GM18511 (cell line): ENCODE results near the gene TSSK2.

ENCODE experiments used
- ATAC-seq: cut with Tn5 transposase; IDR thresholded peaks from one replicate; pipeline ENCODE4 v1.9.1; 2021; ENCODE audit warnings: mild to moderate bottlenecking, moderate library complexity; ENCODE audit not compliant: unreplicated experiment

TSSK2 gene

DNA sequence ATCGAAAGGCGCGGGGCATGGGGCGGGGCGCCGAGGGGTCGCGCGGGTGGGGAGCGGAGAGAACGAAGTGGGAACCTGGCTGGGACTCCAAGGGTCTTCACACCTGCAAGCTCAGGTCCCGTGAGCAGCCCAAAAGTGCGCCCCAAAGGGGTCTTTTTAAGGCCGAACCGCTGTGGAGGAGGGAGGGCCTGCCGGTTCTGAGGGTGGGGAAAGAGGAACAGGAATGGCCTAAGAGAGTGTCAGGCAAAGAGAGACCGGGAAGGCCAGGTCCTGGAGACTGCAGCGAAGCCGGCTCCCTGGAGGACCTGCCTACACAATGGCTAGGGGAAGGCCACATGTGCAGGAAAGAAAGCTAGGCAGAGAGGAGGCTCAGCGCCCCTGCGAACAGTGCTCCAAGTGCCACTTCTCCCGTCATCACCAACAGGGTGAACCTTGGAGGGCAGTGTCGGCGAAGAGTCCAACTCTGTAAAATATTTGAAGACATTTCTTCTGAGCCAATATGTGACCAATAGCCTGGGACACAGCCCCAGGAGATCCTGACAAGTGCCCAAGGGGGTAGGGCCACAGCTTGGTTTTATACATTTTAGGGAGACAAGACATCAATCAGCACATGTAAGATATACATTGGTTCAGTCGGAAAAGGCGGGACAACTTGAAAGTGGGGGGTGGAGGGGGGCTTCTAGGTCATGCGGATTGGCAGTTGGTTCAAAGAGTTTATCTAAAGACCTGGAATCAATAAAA lies 8.2 kb upstream of the TSSK2 start:
- no peak for ATAC-seq

DNA sequence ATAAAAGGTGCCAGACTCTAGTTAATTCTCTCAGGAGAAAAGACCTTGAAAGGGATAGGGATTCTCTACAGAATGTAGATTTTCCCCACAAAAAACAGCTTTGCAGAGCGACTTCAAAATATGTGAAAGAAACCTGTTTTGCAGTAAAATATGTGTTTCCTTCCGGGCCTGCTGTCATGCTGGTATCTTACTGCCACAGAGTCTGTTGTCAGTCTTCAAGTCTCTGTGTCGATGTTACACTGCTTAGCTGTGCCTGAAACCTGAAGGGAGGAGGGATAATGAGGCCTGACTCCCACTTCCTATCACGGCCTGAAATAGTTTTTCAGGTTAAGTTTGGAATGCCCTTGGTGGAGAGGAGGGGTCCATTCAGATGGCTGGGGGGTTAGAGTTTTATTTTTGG lies 7.2 kb upstream of the TSSK2 start:
- no peak for ATAC-seq

DNA sequence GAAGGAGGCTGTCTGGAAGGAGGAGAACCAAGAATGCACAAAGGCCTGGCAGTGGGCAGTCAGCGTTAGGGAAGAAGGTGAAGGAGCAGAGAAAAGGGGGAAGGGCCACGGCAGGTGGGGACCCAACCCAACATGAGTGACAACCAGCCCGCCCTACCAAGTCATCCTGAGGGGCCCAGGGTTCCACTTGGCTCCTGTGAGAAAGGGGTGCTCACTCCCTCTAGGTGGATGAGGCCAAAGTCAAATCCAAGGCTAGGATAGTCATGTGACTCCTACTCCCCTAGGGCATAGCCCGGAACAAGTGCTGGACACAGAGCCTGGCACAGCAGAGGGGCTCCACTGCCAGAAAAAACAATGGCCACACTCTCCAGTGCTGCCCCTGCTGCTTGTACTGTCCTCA lies 6.7 kb upstream of the TSSK2 start:
- no peak for ATAC-seq

DNA sequence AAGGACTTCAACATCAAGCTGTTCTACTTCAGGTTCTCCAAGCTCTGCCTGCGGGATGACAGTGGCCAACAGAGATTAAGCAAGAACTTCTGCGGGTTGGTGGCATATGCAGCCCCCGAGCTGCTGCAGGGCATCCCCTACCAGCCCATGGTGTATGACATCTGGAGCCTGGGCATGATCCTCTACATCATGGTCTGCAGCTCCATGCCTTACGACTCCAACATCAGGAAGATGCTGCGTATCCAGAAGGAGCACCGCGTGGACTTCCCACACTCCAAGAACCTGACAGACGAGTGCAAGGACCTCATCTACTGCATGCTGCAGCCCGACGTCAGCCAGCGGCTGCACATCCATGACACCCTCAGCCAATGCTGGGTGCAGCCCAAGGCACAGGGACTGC lies 6.1 kb upstream of the TSSK2 start:
- no peak for ATAC-seq

DNA sequence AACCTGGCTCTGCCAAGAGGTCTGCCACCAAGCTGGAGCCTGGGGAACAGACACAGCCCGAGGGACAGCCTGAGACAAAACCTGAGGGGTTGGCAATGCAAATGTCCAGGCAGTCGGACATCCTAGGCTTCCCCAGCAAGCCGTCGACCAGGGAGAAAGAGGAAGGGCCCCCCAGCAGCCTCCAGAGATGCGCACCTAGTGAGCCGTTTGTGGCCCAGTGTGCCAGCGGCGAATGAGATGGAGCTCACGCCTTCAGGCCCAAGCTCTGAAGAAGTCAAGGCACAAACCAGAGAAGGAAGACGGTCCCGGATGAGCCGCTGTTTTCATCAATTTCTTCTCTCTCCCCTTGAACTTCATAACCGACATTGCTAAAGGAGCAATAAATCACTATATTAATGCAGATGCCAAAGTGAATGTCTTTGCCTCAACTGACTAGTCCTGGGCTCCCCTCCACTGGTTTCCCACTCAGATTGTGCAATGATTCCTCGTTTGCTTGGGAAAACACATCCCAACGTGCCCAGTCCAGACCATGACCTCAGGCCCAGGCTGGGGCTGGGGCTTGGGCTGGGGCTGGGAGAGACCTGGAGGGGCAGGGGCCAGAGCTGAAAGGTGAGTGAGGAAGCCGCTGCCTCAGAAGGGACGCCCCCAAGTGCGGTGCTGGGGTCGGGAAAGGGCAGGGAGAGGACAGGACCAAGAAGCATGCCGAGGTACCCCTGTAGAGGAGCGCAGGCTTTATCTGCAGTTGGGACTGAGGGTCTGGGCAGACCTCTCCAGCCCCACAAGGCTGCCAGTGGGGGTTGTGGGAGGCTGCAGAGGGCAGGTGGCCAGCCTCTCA lies 5.4 kb upstream of the TSSK2 start:
- ATAC-seq = no peak

DNA sequence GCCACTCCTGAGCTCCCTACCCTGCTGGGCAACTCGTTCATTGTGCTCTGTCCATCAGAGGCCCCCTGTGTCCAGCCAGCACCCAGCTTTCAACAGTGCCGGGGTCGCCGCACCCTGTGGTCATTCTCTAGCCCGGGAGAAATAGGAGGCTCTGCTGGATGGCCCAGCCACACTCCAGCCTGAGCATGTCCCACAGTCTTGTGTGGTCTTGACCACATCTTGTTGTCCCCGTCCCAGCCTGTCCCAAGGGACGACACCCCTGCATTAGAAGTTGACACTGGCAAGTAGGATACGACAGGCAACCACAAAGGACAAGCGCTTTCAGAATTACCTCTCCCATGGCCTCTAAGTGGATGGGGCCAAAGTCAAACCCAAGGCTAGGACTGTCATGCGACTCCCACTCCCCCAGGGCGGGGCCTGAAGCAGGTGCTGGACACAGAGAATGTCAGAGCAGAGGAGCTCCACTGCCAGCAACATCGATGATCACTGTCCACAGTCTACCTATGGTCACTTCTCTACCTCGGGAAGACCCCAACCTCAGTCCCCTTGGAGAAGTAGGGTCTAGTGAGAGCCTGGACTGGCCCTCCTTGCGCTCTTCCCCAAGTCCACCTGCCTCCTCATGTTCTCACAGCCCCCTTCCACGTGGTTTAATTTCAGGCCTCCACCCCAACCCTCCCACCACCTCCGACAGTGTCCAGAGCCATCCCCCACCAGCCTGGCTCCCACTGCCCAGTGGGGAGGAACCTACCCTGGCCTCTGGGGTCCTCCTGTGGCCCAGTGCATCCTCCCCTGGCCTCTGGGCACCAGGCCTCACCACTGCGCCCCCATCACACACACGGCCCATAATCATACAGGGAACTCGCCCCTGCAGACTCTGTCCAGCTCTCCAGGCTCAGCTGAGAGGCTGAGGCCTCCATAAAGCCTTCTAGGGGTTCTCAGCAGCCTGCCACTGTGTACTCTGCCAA lies 4.5 kb upstream of the TSSK2 start:
- no peak for ATAC-seq

DNA sequence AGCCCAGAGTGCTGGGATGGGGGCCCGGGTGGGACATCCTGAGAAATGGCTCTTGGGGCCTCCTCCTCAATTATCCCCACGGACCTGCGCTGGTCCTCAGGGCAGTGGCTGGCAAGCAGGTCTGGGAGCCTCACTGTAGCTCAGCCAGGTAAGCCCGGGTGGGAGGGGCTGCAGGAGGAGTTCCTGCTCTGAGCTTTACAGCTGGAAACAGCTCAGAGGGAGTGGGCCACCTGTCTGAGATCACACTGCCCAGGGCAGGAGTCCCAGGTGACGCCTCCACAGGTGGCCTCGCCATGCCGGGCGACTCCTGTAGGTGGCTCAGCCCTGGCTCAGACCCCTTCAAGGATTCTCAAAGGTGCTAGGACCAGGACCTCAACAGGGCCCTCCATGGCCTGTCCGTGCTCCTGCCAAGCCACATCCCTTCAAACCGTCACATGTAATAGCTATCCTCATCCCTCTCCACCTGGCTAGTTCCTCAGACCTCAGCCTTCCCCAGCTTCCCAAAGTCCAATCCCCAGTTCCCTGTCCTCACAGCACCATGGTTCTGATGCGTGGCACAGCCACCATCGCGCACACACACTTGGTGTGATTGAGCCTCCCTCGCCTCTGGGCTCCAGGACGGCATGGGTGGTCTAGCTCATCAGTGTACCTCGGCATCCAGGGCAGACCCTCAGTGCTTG lies 3.6 kb upstream of the TSSK2 start:
- ATAC-seq = no peak

DNA sequence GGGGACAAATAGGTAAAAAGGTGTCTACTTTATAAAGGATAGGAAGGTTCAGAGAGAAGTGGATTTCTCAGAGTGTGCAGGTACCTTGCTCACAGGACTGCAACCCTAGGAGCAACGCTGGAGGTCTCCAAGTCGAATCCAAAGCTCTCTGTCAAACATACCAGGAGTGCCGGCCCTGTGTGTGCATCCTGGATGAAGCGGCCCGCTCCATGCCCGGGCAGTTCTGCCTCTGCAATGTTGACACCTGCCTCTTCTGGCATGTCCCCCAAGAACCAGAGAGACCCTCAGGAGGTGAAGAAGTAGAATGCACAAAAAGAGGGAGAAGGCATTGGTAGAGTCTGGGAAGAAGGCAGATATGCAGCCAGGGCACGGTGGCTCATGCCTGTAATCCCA lies 3.1 kb upstream of the TSSK2 start:
- no peak for ATAC-seq

DNA sequence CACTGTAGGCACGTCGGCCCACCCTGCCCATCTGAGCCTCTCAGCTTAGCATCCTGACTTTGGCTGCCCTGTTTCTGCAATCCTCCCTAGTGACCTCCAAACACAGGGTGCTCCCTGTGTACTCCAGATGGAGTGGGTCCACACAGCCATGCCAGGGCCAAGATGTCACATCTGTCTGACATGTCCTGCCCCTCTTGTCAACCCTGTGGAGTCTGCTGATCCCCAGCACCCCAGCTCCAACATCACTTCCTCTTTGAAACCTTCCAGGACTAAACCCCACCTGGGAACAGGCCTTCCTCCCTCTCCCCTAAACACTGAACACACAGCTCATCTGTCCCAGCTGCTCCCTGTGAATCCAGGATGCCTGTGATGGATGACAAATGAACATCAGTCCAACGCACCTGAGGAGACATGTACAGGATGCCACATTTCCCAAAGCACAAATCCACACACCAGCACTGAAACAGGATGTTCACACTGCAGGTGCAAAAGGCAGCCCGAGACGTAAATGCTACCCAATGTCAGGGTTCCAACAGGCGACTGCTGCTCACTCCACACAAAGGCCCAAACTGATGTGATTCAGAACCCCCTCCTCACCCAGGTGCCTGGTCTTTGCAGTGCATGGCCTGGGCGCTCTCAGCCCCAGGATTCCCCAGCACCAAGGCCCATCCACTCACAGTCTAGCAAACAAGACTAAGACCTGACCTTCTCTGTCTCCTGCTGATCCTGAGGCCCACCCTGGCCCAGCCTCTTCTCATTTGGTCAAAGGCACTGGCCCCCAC lies 2.0 kb upstream of the TSSK2 start:
- ATAC-seq = no peak

DNA sequence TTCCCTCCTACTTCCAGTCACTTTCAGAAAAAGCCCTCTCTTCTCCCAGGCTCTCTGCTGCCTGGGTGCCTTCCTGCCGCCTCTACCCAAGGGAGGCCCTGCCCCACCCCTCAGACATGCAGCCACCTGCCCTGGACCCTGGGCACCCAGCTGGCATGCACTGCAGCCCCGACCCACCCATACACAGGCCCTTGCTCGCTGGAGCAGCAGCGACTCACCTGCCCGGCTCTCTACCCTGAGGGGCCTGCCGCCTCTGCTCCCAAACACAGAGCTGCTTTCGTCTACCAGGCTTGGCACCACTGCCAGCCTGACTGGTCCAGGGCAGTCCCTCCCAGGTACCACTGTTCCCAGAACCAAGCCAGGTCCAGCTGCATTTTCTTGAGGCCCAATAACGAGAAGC lies 1.2 kb upstream of the TSSK2 start:
- ATAC-seq = no peak

DNA sequence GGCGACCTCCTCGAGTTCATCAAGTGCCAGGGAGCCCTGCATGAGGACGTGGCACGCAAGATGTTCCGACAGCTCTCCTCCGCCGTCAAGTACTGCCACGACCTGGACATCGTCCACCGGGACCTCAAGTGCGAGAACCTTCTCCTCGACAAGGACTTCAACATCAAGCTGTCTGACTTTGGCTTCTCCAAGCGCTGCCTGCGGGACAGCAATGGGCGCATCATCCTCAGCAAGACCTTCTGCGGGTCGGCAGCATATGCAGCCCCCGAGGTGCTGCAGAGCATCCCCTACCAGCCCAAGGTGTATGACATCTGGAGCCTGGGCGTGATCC lies 542 bp downstream of the TSSK2 start:
- ATAC-seq = no peak

DNA sequence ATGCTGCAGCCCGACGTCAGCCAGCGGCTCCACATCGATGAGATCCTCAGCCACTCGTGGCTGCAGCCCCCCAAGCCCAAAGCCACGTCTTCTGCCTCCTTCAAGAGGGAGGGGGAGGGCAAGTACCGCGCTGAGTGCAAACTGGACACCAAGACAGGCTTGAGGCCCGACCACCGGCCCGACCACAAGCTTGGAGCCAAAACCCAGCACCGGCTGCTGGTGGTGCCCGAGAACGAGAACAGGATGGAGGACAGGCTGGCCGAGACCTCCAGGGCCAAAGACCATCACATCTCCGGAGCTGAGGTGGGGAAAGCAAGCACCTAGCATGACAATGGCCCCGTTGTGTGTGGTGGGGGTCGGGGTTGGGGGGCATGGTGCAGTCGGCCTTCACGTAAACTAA lies 1.0 kb downstream of the TSSK2 start:
- no peak for ATAC-seq

DNA sequence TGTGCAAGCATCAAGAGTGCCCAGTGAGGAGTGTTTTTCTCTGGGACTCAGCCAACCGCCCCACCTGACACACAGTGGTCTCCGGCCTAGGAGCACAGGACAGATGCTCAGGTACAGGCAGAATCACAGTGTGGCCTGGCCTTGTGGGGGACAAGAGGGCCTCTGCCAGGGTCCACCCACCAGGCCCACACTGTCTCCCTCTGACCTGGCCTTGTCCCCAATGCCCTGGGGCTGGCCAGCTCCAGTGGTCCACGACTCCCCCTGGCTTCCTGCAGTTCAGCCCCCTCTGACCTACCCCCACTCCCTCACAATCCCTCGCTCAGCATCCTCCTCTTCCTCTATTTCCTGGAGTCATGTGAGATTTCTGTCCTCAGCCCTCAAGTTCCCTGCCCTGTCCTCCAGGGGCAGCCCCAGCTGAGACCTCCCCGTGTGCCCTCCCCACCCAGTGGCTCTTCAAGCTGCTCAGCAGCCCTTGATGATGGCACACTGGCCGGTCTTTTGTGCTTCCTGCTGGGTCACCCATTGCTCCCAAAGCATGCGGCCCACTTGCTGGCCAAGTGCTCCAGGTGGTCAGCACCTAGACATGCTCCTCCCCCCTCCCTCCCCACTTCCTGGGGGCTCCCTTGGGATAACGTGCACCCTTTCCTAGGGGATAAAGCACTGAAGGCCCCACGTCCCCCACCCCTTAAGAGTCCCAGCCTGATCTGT lies 1.7 kb downstream of the TSSK2 start:
- no peak for ATAC-seq

DNA sequence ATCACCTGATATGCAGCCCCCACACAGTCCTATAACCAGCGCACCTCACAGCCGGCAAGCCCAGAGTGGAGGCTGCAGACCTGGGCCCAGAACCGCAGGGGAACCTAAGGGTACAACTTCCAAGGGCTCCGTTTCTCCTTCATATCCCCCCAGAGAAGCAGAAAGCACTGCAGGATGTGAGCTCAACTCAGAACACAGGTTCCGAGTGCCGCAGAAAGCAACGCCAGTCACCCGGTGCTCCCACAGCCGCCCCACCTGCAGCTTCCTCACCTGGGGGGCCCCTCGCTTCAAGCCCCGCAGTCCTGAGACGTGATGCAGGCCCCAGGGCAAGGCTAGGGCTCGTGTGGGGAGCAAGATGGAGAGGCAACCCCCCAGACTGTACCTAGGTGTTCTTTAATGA lies 2.5 kb downstream of the TSSK2 start:
- no peak for ATAC-seq

DNA sequence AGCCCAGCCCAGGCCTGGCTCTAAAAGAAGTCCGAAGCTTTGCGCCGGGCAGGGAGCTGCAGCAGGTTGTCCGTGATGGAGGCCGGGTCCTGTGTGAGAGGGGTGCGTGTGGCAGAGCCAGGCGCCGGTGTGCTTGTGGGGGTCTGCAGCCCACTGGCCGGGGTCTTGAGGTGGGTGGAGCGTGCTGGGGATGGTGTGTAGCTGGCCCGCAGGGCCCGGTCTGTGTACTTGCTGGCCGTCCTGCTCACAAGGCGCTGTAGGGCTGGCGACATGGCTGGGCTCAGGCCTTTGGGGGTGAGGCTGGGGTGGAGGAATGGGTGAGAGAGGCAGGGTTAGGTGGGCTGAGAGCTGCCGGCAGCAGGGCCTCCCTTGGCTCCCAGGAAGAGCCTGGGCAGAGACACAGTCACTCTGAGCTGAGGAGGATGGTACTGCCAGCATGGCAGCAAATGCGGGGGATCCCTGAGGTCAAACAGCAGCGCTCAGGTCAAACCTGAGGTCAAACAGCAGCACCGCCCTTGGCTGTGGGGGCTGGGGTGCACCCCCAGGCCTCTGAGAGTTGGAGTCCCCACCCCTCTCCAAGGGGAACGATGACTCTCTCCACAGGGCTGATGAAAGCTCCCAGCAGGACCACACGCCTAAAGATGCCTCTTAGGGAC lies 3.2 kb downstream of the TSSK2 start:
- no peak for ATAC-seq

DNA sequence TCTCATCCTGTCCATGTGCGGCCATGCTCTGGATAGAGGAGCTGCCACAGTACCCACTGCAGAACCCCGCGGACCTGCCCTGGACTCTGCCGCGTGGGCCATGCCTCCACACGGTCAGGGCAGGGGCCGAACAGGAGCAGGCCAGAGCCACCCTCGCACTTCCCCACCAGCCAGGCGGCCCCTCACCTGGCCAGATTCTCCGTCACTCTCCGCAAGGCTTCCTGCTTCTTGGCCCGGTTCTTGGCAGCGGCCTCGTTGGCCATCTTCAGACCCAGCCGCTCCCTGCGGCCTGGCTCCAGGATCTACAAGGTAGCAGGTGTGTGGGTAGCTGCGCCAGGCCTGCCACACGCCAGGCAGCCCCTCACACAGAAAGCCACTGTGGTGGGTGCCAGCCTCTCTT lies 3.8 kb downstream of the TSSK2 start:
- ATAC-seq = no peak

DNA sequence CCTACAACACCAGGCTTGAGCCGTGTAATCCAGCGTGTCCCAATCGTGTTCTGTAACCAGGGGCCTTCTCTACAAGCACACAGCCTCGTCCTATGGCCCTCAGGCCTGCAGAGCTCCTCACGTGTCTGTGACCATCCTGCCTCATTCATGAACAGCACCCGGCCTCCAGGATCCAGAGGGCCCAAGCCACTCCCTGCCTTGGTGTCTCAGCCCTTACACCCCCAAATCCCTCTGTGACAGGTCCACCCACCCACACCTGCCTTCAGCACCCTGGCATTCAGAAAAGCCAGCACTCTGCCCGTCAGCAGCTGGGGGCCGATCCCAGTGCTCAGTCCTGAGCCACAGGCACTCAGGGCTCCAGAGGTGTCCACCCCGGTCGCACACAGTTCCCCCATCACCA lies 5.8 kb downstream of the TSSK2 start:
- ATAC-seq = no peak

DNA sequence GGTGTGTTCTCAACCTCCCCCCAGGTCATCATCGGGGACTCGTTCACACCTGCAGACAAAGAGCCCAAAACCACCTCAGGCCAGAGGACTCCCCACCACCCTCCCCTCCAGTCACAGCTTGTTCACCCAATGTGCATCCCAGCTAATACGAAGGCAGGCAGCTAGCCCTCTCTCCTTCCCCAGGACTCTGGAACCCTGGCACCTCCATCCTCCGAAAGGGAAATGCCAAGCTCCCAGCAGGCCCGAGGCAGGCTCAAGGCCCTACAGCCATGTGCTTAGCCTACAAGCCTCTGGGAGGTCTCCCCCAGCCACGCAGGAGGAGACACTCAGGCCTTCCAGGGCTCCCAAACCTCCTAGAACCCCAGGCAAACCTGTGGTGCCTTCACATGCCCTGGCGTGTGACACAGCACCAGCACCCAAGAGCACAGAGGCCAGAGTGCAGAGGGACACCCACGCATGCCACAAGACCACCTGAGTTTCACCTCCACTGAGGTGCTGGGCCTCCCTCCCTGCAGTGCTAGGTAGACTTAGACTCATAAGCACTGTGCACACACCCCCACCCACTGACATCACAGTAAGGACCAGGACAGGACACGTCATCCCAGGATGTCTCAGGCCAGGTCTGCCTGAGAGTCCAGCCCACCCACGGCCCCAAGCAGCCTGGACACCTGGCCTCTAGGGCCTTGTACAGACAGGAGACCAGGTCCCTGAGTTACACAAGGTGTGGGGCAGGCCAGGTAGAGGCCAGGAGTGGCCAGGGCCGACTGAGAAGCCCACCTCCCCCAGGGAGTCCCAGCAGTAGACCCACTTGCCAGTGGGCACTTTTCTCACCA lies 6.5 kb downstream of the TSSK2 start:
- no peak for ATAC-seq
